ENCODE data around the gene SLC24A3. TPM values are rescaled to one million over a fixed set of nuclear protein-coding genes. Genes with fewer than 3 reads are reported as not detected.

SLC24A3 gene
- total RNA-seq, 1 experiment from 2014 or later, result 9.6 TPM

GRCh38 chr20:19384940-19385339 is 172.5 kb downstream of the SLC24A3 start:
- no peak for DNase-seq (ENCODE audit: low read depth)

DNA sequence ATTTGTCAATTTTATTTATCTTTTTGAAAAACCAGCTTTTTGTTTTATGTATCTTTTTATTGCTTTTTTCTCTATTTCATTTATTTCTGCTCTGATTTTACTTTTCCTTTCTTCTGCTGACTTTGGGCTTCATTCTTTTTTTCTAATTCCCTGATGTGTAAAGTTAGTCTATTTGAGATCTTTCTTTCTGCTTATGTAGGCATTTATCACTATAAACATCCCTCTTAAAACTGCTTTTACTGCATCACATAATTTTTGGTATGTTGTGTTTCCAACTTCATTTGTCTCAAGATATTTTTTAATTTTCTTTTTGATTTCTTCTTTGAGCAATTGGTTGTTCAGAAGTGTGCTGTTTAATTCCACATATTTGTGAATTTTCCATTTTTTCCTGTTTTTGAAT is 174.8 kb downstream of the SLC24A3 start:
- DNase-seq (ENCODE audit: low read depth), result no peak

GRCh38 chr20:19392344-19393130 is 180.1 kb downstream of the SLC24A3 start:
- no peak for DNase-seq (ENCODE audit: low read depth)

GRCh38 chr20:19396460-19397081 is 184.1 kb downstream of the SLC24A3 start:
- peak; percentile 56 for DNase-seq (ENCODE audit: low read depth)

GRCh38 chr20:19397226-19397625 is 184.8 kb downstream of the SLC24A3 start:
- DNase-seq (ENCODE audit: low read depth), result no peak

- peak; percentile 59 for DNase-seq (ENCODE audit: low read depth)
Observed at GRCh38 chr20:19397666-19398065, 185.2 kb downstream of the SLC24A3 start.

- peak; percentile 51 for DNase-seq (ENCODE audit: low read depth)
Observed at GRCh38 chr20:19401096-19401495, 188.7 kb downstream of the SLC24A3 start.

DNA sequence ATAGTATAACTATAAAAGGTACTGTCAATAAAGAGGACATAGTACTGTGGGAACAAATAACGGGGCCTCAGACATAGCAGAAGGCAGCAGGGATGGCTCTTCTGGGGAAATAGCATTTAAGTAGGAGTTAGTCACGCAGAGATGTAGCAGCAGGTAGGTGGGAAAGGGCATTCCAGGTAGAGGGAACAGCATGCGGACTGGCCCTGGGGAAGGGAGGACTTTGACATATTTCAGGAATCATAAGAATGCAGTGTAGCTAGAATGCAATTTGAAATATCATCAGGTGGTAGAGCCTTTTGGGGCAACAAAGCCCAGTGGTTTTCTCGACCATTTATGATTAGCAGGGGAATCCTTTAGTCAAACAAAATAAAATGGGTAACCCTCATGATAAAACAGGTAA is 191.1 kb downstream of the SLC24A3 start:
- no peak for DNase-seq (ENCODE audit: low read depth)

- peak; percentile 92 for DNase-seq (ENCODE audit: low read depth)
Observed at GRCh38 chr20:19404826-19405225, 192.4 kb downstream of the SLC24A3 start.

- DNase-seq (ENCODE audit: low read depth), result peak; percentile 29
Observed at GRCh38 chr20:19405958-19406357, 193.5 kb downstream of the SLC24A3 start.

GRCh38 chr20:19406381-19406780 is 193.9 kb downstream of the SLC24A3 start:
- no peak for DNase-seq (ENCODE audit: low read depth)

DNA sequence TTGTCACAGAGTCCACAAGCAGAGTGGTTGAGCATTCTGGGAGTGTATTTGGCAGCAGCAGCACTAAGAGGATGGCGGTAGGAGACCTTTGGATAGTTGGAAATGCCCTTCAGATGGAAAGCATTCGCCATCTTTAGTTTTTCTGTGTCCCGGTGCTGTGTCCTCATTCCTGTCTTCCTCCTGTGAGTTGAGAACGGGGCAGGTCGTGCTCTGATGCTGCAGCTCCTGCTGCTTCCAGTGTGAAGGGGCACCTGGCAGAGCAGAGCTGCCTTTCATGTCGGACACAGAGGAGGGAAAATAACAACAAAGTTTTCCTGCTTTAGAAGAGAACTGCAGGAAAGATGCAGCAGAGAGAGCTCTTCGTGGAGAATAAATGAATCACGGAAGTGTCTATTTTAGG is 194.8 kb downstream of the SLC24A3 start:
- DNase-seq (ENCODE audit: low read depth), result peak; percentile 35

DNA sequence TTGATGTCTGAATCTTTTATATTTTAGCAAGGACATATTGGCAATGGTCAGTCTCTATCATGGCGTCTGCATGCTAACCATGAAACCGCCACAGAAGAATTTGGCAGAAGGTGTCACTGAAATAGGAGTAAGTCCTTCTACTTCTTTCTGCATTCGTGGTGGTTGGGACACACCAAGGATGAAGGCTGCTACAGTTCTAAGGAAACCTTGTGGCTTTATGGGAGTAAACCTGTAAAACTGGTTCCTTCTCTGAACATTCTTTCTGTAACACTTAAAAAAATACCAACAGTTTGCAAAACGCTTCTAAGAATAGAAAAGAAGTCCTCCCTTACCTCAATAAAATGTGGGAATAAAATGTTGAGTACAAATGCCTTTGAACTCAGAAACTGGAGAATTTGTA is 195.3 kb downstream of the SLC24A3 start:
- peak; percentile 58 for DNase-seq (ENCODE audit: low read depth)

DNA sequence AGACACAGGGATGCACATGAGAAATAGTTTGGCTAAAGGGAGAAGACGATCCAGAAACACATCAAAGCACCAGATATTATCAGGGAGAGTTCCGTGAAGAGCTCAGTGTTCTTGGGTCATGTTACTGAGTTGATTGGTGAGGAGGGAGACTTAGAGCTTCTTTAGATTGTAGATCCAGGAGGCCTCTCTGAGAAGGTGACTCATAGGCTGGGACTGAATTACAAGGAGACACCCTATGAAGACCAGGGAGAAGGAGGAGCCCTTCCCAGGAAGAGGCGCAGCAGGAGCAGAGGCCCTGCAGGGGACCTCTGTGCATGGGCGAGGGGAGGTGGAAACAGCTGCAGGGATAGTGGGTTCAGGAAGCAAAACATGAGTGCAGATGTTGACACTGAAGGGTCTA is 196.5 kb downstream of the SLC24A3 start:
- DNase-seq (ENCODE audit: low read depth), result peak; percentile 86

GRCh38 chr20:19411811-19412210 is 199.4 kb downstream of the SLC24A3 start:
- no peak for DNase-seq (ENCODE audit: low read depth)

DNA sequence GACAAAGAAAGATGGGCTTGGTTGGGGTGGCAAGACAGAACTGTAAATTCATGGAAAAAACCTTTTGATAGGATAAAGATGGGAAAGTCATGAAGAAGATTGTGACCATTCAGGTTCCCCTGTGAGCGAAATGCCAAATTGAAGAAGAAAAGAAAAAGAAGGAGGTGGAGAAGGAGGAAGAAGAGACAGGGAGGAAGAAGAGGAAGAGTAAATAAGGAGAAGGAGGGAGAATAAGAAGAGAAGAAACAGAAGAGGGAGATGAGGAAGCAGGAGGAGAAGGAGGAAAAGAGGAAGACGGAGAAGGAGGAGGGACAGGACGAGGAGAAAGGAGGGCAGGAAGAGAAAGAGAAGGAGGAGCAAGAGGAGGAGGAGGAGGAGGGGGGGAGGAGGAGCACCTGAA is 199.8 kb downstream of the SLC24A3 start:
- no peak for DNase-seq (ENCODE audit: low read depth)

DNA sequence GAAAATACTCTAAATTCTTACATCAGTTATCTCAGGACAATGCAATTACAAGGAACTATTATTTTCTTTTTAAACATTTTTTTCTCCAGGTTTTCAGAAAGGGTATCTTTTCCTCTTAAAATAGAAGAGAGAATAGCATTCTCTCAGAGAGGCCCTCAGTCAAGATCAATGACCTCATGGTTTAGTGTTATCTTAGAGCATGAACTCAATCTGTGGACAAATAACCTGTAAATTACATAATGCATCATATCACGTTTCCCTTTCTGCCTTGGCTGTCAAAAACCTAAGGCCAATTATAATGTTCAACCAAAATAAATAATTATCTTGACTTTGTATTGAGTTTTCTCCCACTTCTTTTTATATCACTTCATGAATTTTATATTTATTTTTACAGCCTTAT is 202.2 kb downstream of the SLC24A3 start:
- DNase-seq (ENCODE audit: low read depth), result no peak

DNA sequence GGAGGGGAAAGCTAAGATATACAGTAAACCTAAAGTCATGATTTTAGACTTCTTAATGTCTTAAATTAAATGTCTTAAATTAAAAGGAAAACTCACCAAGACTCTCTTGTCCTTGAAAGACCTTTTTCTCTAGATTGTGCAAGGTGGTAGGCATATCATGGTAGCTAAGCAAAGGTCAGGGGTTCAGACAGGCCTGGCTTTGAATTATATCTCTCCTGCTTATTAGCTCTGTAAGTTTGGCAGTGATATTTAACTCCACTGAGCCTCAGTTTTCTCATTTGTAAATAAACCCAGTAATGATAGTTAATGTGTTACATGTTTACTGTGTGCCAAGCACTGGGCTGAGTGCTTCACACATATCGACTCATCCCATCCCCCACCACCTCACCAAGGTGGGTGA is 203.3 kb downstream of the SLC24A3 start:
- no peak for DNase-seq (ENCODE audit: low read depth)

GRCh38 chr20:19416627-19417026 is 204.2 kb downstream of the SLC24A3 start:
- DNase-seq (ENCODE audit: low read depth), result no peak

DNA sequence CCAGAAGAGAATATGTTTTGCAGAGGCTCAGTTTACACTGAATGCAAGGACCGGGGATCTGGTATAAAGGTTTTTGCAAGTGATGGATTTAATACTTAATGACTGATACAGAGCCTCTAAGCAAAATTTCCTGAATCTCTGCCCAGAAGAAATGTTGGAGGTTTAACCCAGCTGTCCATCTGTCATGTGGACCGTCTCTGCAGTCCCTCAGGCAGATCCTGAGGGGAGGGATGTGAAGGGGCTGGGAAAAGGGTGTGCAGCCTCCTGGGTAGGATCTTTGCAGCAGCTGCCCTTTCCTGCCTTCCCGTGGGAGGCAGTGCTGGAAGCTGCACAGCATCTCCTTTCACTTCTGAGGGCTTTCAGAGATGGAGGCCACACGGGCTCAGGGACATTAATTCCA is 207.0 kb downstream of the SLC24A3 start:
- peak; percentile 83 for DNase-seq (ENCODE audit: low read depth)

DNA sequence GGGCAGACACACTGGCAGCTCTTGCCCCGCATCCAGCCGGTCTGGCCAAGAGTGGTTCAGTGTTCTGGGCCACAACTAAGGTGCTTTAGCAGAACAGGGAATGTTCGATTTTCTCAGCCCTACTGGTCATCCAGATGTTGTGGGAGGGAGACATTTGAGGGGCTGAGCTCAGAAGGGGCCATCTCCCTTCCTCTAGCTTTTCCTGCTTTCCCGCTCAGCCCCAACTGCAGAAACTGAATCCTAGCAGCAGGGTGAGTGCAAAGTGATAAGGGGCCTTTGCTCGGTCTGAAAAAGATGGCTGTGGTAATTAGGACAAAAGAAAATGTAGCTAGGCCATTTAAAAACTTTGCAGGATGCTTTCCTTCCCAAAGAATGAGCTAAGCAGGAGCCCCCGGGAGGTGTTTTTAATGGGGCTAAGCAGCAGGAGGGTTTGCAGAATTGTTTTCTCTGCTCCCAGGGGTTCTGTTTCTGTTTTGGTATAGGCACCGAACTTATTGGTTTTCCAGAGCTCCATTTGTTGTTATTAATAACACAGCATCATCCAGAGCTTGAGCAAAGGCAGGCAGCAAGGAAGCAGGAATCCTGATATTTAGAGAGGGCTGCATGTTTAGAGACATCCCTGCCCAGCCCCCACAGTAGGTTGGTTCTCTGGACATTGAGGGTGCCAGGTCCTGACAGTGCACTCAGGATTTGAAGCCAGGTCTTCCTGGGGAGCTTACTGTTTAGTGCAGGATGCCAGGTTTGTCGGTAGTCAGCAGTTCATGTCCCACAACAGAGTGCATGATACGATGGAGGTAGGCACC is 210.9 kb downstream of the SLC24A3 start:
- DNase-seq (ENCODE audit: low read depth), result no peak

GRCh38 chr20:19423900-19424620 is 211.6 kb downstream of the SLC24A3 start:
- DNase-seq (ENCODE audit: low read depth), result peak; percentile 80
